GM18519 (cell line): Measurements from ENCODE around the gene DNAI2.
"Not testable (repeated sequence)": the region's sequence is repeated elsewhere in the genome, so short reads cannot be mapped to it uniquely, and the experiment has no call there.

Experiments used
- ATAC-seq: cut with Tn5 transposase; IDR thresholded peaks from one replicate; pipeline ENCODE4 v1.9.1; 2021; ENCODE audit warnings: mild to moderate bottlenecking, moderate library complexity; ENCODE audit not compliant: unreplicated experiment, low FRiP score

The DNAI2 gene

GRCh38 chr17:74271901-74272561 lies 2.0 kb upstream of the DNAI2 start:
- ATAC-seq = no peak

GRCh38 chr17:74272731-74273201 lies 1.3 kb upstream of the DNAI2 start:
- no peak for ATAC-seq

- no peak for ATAC-seq
These were observed 791 bp downstream of the DNAI2 start for GRCh38 chr17:74274709-74275340.

- no peak for ATAC-seq
These were observed 2.0 kb downstream of the DNAI2 start for GRCh38 chr17:74276051-74276476.

GRCh38 chr17:74276541-74277009 lies 2.5 kb downstream of the DNAI2 start:
- no peak for ATAC-seq

- ATAC-seq = no peak
These were observed 3.9 kb downstream of the DNAI2 start for GRCh38 chr17:74277935-74278334.

GRCh38 chr17:74279617-74280016 lies 5.6 kb downstream of the DNAI2 start:
- ATAC-seq = not testable (repeated sequence)

- ATAC-seq = peak; percentile 58
These were observed 6.1 kb downstream of the DNAI2 start for GRCh38 chr17:74280093-74280513.

GRCh38 chr17:74281799-74282198 lies 7.8 kb downstream of the DNAI2 start:
- no peak for ATAC-seq

- not testable (repeated sequence) for ATAC-seq
These were observed 8.2 kb downstream of the DNAI2 start for GRCh38 chr17:74282274-74282586.

- no peak for ATAC-seq
These were observed 8.7 kb downstream of the DNAI2 start for GRCh38 chr17:74282587-74283370.

GRCh38 chr17:74283371-74283673 lies 9.3 kb downstream of the DNAI2 start:
- ATAC-seq = no peak

- no peak for ATAC-seq
These were observed 13.1 kb downstream of the DNAI2 start for GRCh38 chr17:74287031-74287602.

GRCh38 chr17:74288785-74289184 lies 14.8 kb downstream of the DNAI2 start:
- ATAC-seq = no peak

- no peak for ATAC-seq
These were observed 15.7 kb downstream of the DNAI2 start for GRCh38 chr17:74289688-74290087.

GRCh38 chr17:74290340-74290739 lies 16.3 kb downstream of the DNAI2 start:
- ATAC-seq = no peak

- ATAC-seq = no peak
These were observed 18.5 kb downstream of the DNAI2 start for GRCh38 chr17:74292495-74292894.

- no peak for ATAC-seq
These were observed 21.9 kb downstream of the DNAI2 start for GRCh38 chr17:74295625-74296547.

GRCh38 chr17:74296548-74296936 lies 22.5 kb downstream of the DNAI2 start:
- no peak for ATAC-seq

- ATAC-seq = no peak
These were observed 23.9 kb downstream of the DNAI2 start for GRCh38 chr17:74297941-74298340.
